MCF 10A (cell line): ENCODE data around the gene CMYA5. TPM values are rescaled to one million over a fixed set of nuclear protein-coding genes. Genes with fewer than 3 reads are reported as not detected.
"Not testable (repeated sequence)": the region's sequence is repeated elsewhere in the genome, so short reads cannot be mapped to it uniquely, and the experiment has no call there.

ENCODE experiments used
- BruUV-seq: library from RNA; stranded (reverse); fragments of 400-500 nt; replicated peaks from 2 replicates; lab custom pipeline; 2021; lab: Mats Ljungman, UMichigan
- CTCF ChIA-PET: fragments of 300-600 bp; sonication (Branson Sonifier 250); formaldehyde crosslinking; extraction: SDS; loops from one replicate; lab custom pipeline; 2021; ENCODE audit warnings: antibody characterized with exemption, inconsistent platforms; lab: Yijun Ruan, JAX
- POLR2A ChIA-PET: fragments of 300-600, 350-650 bp; sonication (Branson Sonifier 250); formaldehyde crosslinking; extraction: SDS; loops from one replicate; lab custom pipeline; 2020; ENCODE audit warnings: antibody characterized with exemption, inconsistent platforms; lab: Yijun Ruan, JAX
- DNase-seq: peaks from one replicate; pipeline ENCODE4 v3.0.0-alpha.2; 2018; ENCODE audit not compliant: unreplicated experiment
- H3K27ac Mint-ChIP-seq: one replicate; pipeline ENCODE4 v1.8.0; 2022; ENCODE audit warnings: mild to moderate bottlenecking, low read depth, mixed read lengths; ENCODE audit not compliant: unreplicated experiment
- H3K27me3 Mint-ChIP-seq: one replicate; pipeline ENCODE4 v1.8.0; 2022; ENCODE audit warnings: mixed read lengths; ENCODE audit not compliant: insufficient read depth, unreplicated experiment
- H3K36me3 Mint-ChIP-seq: one replicate; pipeline ENCODE4 v1.8.0; 2022; ENCODE audit warnings: mild to moderate bottlenecking, moderate library complexity, mixed read lengths; ENCODE audit not compliant: insufficient read depth, unreplicated experiment
- H3K4me1 Mint-ChIP-seq: one replicate; pipeline ENCODE4 v1.8.0; 2022; ENCODE audit warnings: mixed read lengths; ENCODE audit not compliant: insufficient read depth, unreplicated experiment
- H3K4me3 Mint-ChIP-seq: one replicate; pipeline ENCODE4 v1.8.0; 2022; ENCODE audit warnings: mild to moderate bottlenecking, moderate library complexity, mixed read lengths; ENCODE audit not compliant: unreplicated experiment
- H3K9me3 Mint-ChIP-seq: one replicate; pipeline ENCODE4 v1.8.0; 2022; ENCODE audit warnings: mixed read lengths; ENCODE audit not compliant: unreplicated experiment
- intact Hi-C: fragments of 100-400 bp; cut with micrococcal nuclease; formaldehyde crosslinking; loops from 2 replicates; pipeline ENCODE4 v1.14.1; 2022
- total RNA-seq: library from RNA; stranded (reverse); gene quantifications from 2 replicates; pipeline ENCODE4 v1.2.3, GENCODE V29; 2022
- TF ChIP-seq, protein P1 (sequence below): fragments of 200-600 bp; IDR thresholded peaks from one replicate; pipeline ENCODE4 v1.8.0; 2022; ENCODE audit warnings: antibody characterized with exemption, mild to moderate bottlenecking; ENCODE audit not compliant: unreplicated experiment

Gene CMYA5
- total RNA-seq, 1 experiment from 2014 or later = 0.61 TPM

DNA sequence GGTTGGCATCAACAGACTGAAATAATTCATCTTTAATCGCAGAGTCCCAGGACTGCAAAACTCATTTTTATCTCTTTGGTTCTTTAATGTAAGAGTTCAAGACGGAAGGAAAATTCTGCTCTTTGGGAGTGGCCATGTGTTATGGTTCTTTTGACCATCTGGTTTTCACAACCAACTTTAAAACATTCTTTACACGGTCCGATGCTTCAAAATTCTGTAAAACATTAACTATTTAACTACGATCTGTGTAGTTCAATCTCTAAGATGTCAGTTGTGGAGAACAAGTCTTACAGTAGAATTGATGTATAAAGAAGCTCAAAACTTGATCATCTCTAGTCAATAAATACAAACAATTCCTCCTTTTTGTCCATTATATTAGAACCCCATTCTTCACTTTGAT lies 83.0 kb downstream of the CMYA5 start:
- DNase-seq = no peak
- H3K4me1 Mint-ChIP-seq = no peaks in the 10 kb centered on the region
- ChIA-PET POLR2A (interaction anchor here (0.9 kb wide), 1 partner anchor 80 kb away, joined by 3 read pairs; no protein-coding TSS in a partner anchor), CTCF (interaction anchor here (0.7 kb wide), 3 partner anchors 12 to 85 kb away, joined by 3 to 5 read pairs (median 3); no protein-coding TSS in a partner anchor)
- no peaks in the 10 kb centered on the region for H3K9me3 Mint-ChIP-seq
- TF ChIP-seq, protein P1, sequence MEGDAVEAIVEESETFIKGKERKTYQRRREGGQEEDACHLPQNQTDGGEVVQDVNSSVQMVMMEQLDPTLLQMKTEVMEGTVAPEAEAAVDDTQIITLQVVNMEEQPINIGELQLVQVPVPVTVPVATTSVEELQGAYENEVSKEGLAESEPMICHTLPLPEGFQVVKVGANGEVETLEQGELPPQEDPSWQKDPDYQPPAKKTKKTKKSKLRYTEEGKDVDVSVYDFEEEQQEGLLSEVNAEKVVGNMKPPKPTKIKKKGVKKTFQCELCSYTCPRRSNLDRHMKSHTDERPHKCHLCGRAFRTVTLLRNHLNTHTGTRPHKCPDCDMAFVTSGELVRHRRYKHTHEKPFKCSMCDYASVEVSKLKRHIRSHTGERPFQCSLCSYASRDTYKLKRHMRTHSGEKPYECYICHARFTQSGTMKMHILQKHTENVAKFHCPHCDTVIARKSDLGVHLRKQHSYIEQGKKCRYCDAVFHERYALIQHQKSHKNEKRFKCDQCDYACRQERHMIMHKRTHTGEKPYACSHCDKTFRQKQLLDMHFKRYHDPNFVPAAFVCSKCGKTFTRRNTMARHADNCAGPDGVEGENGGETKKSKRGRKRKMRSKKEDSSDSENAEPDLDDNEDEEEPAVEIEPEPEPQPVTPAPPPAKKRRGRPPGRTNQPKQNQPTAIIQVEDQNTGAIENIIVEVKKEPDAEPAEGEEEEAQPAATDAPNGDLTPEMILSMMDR = no peak
- no peak overlapping the region for H3K27ac Mint-ChIP-seq
- H3K27me3 Mint-ChIP-seq = no peaks in the 10 kb centered on the region
- no TSS peak for BruUV-seq
- no peaks in the 10 kb centered on the region for H3K36me3 Mint-ChIP-seq
- no peak overlapping the region for H3K4me3 Mint-ChIP-seq
- intact Hi-C loops = no loop called here

DNA sequence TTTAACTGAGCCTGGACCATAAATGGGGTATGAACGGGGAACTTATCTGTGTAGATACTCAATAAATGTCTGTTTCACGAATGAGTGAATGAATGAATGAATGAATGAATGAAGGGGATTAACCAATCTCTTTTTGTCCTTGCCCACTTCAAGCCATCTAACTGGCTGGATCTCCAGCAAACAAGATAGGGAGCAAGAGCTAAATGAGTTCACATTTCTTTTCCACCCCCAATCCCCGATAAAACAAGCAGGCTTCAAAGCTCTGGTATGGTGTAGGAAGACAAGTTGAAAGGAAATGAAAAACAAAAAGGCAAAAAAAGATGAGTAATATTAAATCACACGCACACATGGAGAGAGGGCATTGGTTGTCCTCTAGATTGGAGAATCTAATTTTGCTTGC lies 84.0 kb downstream of the CMYA5 start:
- POLR2A ChIA-PET = no interaction called here
- TF ChIP-seq, protein P1 = no peak
- DNase-seq = no peak
- no peaks in the 10 kb centered on the region for H3K36me3 Mint-ChIP-seq
- CTCF ChIA-PET = interaction anchor here (0.6 kb wide), 1 partner anchor 501 kb away, joined by 3 read pairs; no protein-coding TSS in a partner anchor
- no peaks in the 10 kb centered on the region for H3K9me3 Mint-ChIP-seq
- H3K27ac Mint-ChIP-seq = no peak overlapping the region
- intact Hi-C loops = no loop called here
- no peak overlapping the region for H3K4me3 Mint-ChIP-seq
- H3K4me1 Mint-ChIP-seq = no peaks in the 10 kb centered on the region
- no peaks in the 10 kb centered on the region for H3K27me3 Mint-ChIP-seq
- BruUV-seq = no TSS peak

DNA sequence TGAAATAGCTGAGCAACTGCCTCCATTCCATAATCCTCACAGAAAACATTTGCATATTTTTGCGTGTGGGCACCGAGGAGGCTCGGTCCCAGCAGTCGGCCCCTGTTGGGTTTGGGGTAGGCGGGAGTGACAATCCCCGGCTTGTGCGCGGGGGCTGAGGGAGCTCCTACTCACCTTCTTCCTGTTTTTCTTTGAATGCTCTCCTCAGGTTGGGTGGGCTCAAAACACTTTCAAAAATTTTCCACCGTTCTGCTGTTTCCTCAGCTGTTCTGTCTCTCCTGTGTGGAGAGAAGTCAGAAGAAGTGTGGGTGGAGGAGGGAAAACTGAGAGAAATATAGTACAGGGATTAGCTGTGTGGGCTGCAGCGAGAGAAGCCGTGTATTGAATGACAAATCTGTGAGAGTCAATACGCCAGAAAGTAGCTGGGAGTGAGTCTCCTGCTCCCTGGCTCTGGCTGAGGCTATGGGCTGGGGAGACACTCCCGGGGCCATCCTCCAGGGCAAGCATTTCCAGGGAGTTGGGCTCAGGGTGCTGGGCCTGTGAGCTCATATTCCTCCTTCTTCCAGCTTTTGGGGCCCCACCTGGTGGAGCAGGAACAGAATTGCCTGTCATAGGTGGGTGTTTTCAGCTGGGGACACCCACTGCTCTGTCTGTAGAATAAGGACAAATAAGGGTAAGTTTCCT lies 84.7 kb downstream of the CMYA5 start:
- Mint-ChIP-seq H3K4me3 (no peak overlapping the region), H3K36me3 (no peaks in the 10 kb centered on the region), H3K4me1 (no peaks in the 10 kb centered on the region), H3K27ac (no peak overlapping the region), H3K27me3 (no peaks in the 10 kb centered on the region), H3K9me3 (no peaks in the 10 kb centered on the region)
- DNase-seq = peak; percentile 48
- CTCF ChIA-PET = interaction anchor here (0.6 to 1.2 kb wide), 5 partner anchors 14 to 753 kb away, joined by 3 to 4 read pairs (median 3); no protein-coding TSS in a partner anchor
- intact Hi-C loops = no loop called here
- POLR2A ChIA-PET = no interaction called here
- no TSS peak for BruUV-seq
- TF ChIP-seq, protein P1 = peak; percentile 28

DNA sequence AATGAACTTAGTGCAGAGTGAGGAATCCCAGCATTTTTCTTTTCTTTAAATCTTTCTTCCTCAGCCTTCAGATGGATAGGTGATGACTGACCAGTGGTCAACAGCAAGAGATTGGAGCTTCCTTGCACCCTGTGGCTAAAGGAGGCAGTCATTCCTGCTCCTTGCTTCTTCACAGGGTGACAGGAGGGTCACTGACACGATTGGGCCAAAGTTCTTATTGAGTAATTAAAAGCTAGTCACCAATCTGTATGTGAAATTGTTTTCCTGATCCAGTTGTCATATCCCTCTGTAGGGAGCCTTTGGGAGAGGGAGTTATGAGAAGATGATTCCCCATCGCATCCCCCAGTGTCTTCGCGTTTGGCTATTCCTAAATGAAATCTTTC lies 85.2 kb downstream of the CMYA5 start:
- H3K27ac Mint-ChIP-seq = no peak overlapping the region
- H3K4me3 Mint-ChIP-seq = no peak overlapping the region
- no peaks in the 10 kb centered on the region for H3K36me3 Mint-ChIP-seq
- DNase-seq = no peak
- H3K9me3 Mint-ChIP-seq = no peaks in the 10 kb centered on the region
- TF ChIP-seq, protein P1 = no peak
- no TSS peak for BruUV-seq
- intact Hi-C loops = no loop called here
- no peaks in the 10 kb centered on the region for H3K4me1 Mint-ChIP-seq
- ChIA-PET CTCF (interaction anchor here (0.6 to 1.2 kb wide), 5 partner anchors 15 to 753 kb away, joined by 3 to 4 read pairs (median 3); no protein-coding TSS in a partner anchor), POLR2A (no interaction called here)
- no peaks in the 10 kb centered on the region for H3K27me3 Mint-ChIP-seq

DNA sequence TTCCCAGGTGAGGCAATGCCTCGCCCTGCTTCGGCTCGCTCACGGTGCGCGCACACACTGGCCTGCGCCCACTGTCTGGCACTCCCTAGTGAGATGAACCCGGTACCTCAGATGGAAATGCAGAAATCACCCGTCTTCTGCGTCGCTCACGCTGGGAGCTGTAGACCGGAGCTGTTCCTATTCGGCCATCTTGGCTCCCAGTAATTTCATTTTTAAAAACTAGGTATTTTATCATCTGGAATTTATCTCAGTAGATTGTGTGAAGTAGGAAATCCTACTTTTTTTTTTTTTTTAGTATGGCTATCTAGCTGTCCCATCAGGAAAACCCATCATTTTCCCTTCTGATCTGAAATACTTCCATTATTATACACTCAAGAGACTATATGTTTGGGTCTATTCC lies 95.1 kb downstream of the CMYA5 start:
- H3K27ac Mint-ChIP-seq, BruUV-seq, H3K4me1 Mint-ChIP-seq, DNase-seq, H3K9me3 Mint-ChIP-seq, H3K36me3 Mint-ChIP-seq, POLR2A ChIA-PET, H3K4me3 Mint-ChIP-seq, H3K27me3 Mint-ChIP-seq, intact Hi-C loops: not testable (repeated sequence)
- CTCF ChIA-PET = interaction anchor here (0.8 kb wide), 1 partner anchor 12 kb away, joined by 3 read pairs; no protein-coding TSS in a partner anchor
